GM12878 (cell line): Measurements from ENCODE around the gene IER2. TPM values are rescaled to one million over a fixed set of nuclear protein-coding genes. Genes with fewer than 3 reads are reported as not detected.

ENCODE experiments used
- ATAC-seq: fragments of 200-7000 bp; cut with Tn5 transposase; 3 replicates; pipeline ENCODE4 v1.9.1; 2020; ENCODE audit warnings: mild to moderate bottlenecking, moderate library complexity
- BruUV-seq: library from RNA; stranded (reverse); fragments of 400-500 nt; replicated peaks from 2 replicates; lab custom pipeline; 2021; lab: Mats Ljungman, UMichigan
- CTCF ChIA-PET: fragments of 300-600 bp; sonication (Branson Sonifier 250); formaldehyde crosslinking; extraction: SDS; loops from one replicate; lab custom pipeline; 2021; ENCODE audit warnings: inconsistent platforms; lab: Yijun Ruan, JAX
- POLR2A ChIA-PET: fragments of 350-600 bp; formaldehyde crosslinking; extraction: SDS; loops from one replicate; lab custom pipeline; 2021; ENCODE audit warnings: inconsistent platforms; lab: Charles Lee
- RAD21 ChIA-PET: fragments of 300-600 bp; sonication (Branson Sonifier 250); formaldehyde crosslinking; loops from one replicate; lab custom pipeline; 2023; ENCODE audit warnings: antibody characterized with exemption; ENCODE audit not compliant: unreplicated experiment; lab: Charles Lee
- SMC1A ChIA-PET: fragments of 300-600 bp; sonication (Branson Sonifier 250); formaldehyde crosslinking; loops from one replicate; lab custom pipeline; 2023; ENCODE audit not compliant: unreplicated experiment, uncharacterized antibody; lab: Charles Lee
- DNase-seq: peaks from one replicate; pipeline ENCODE4 v3.0.0-alpha.2; 2011; ENCODE audit warnings: low read depth, low spot score
- FAIRE-seq: peaks from 3 replicates; lab custom pipeline; 2011; peaks lifted over from hg19 to GRCh38; lab: Jason Lieb, UNC
- H2AFZ ChIP-seq: 2 replicates; pipeline ENCODE4 v1.6.0; 2011; ENCODE audit warnings: low read depth, low read length, control low read depth; ENCODE audit not compliant: control insufficient read depth
- H3K27ac ChIP-seq: 2 replicates; pipeline ENCODE4 v1.5.1; 2011; ENCODE audit warnings: control low read depth; ENCODE audit not compliant: control insufficient read depth, insufficient read depth
- H3K27me3 ChIP-seq, 2 experiments: replicated peaks in 1 of 2; 2 replicates each; pipeline versions ENCODE4 v1.6.0 to v1.6.1; 2011; ENCODE audit warnings: low read length in 1 of 2; ENCODE audit not compliant: control insufficient read depth in 2 of 2, insufficient read depth in 2 of 2
- H3K36me3 ChIP-seq, 2 experiments: 2 replicates each; pipeline ENCODE4 v1.5.1; 2011; ENCODE audit warnings: low read length in 1 of 2; ENCODE audit not compliant: control insufficient read depth in 2 of 2, insufficient read depth in 2 of 2
- H3K4me1 ChIP-seq: 2 replicates; pipeline ENCODE4 v1.6.1; 2011; ENCODE audit warnings: mild to moderate bottlenecking, low read length, moderate library complexity, mixed read lengths; ENCODE audit not compliant: control insufficient read depth, insufficient read depth
- H3K4me2 ChIP-seq: 2 replicates; pipeline ENCODE4 v1.6.0; 2011; ENCODE audit warnings: control low read depth; ENCODE audit not compliant: control insufficient read depth, insufficient read depth
- H3K4me3 ChIP-seq: fragments of 200-600 bp; sonication (generic); 2 replicates; pipeline ENCODE4 v1.5.1; 2016
- H3K79me2 ChIP-seq: 2 replicates; pipeline ENCODE4 v1.6.0; 2011; ENCODE audit warnings: low read length; ENCODE audit not compliant: control insufficient read depth, insufficient read depth
- H3K9ac ChIP-seq: 2 replicates; pipeline ENCODE4 v1.8.0; 2011; ENCODE audit warnings: low read length, control low read depth, mixed read lengths; ENCODE audit not compliant: control insufficient read depth, insufficient read depth
- H3K9me3 ChIP-seq: replicated peaks from 3 replicates; pipeline ENCODE4 v1.5.1; 2011; ENCODE audit warnings: mild to moderate bottlenecking, low read length; ENCODE audit not compliant: control insufficient read depth, insufficient read depth
- H4K20me1 ChIP-seq: 2 replicates; pipeline ENCODE4 v1.6.0; 2011; ENCODE audit not compliant: control insufficient read depth, insufficient read depth
- MEF2B ChIP-seq: fragments of 450-650 bp; IDR thresholded peaks from 2 replicates; pipeline ENCODE4 v1.6.1; 2018; ENCODE audit warnings: mild to moderate bottlenecking, moderate library complexity; ENCODE audit not compliant: partially characterized antibody, poor library complexity, severe bottlenecking
- MXI1 ChIP-seq: fragments of 150-350 bp; IDR thresholded peaks from 2 replicates; pipeline ENCODE4 v1.6.1; 2011; ENCODE audit warnings: low read depth, mild to moderate bottlenecking, inconsistent platforms, low read length, improper control_type of control experiment
- NFIC ChIP-seq: IDR thresholded peaks from 2 replicates; pipeline ENCODE4 v1.6.1; 2012; ENCODE audit warnings: low read depth, mild to moderate bottlenecking, inconsistent platforms, low read length, moderate library complexity
- PKNOX1 ChIP-seq: fragments of 450-650 bp; IDR thresholded peaks from 2 replicates; pipeline ENCODE4 v1.6.1; 2016; ENCODE audit warnings: mild to moderate bottlenecking
- RUNX3 ChIP-seq: IDR thresholded peaks from 2 replicates; pipeline ENCODE4 v1.6.1; 2012; ENCODE audit warnings: low read length, inconsistent platforms
- WGBS: methylation state at CpG from one replicate; pipeline ENCODE4 v1.1.6; 2016; ENCODE audit warnings: low lambda C conversion rate; ENCODE audit not compliant: insufficient replicate concordance, insufficient coverage; ENCODE audit errors: missing lambda C conversion rate; 5-methylcytosine and 5-hydroxymethylcytosine counted together
- in situ Hi-C: fragments of 300-500 bp; cut with MboI; formaldehyde crosslinking; loops from 9 replicates; pipeline ENCODE4 v1.14.3; 2018; ENCODE audit warnings: mixed read lengths
- intact Hi-C: fragments of 100-400 bp; cut with micrococcal nuclease; formaldehyde crosslinking; loops from one replicate; pipeline ENCODE4 v1.14.2; 2022; ENCODE audit not compliant: unreplicated experiment
- polyA plus RNA-seq, 11 experiments: library from polyadenylated mRNA; depleted of rRNA in 4 of 11; unstranded in 6 of 11; stranded (reverse) in 5 of 11; fragments of >200 nt; fragmentation: Nextera tagmentation in 4 of 11; fragmentation: Illumina TruSeq in 1 of 11; extraction: Ambion mirVana in 4 of 11; extraction: Trizol in 1 of 11; gene quantifications; 1 replicate in 1 of 11; 2 replicates in 10 of 11; pipeline versions ENCODE4 v1.2.1 to v1.2.3, GENCODE V29; 2011 to 2016; ENCODE audit warnings: inconsistent platforms in 2 of 11, missing spikeins in 2 of 11, low read depth in 1 of 11
- total RNA-seq, 4 experiments: library from RNA; depleted of rRNA in 3 of 4; stranded (reverse); fragments of >200 nt in 3 of 4; fragmentation: Illumina TruSeq in 1 of 4; extraction: Trizol in 1 of 4; gene quantifications; 2 replicates each; pipeline versions ENCODE4 v1.2.1 to v1.2.3, GENCODE V29; 2013 to 2021
- TF ChIP-seq, protein P1 (sequence below): IDR thresholded peaks from 2 replicates; pipeline ENCODE4 v1.6.1; 2011; ENCODE audit warnings: borderline replicate concordance, low read depth, mild to moderate bottlenecking, moderate library complexity, mixed read lengths, low read length; ENCODE audit not compliant: insufficient read depth; ENCODE audit errors: extremely low read length
- TF ChIP-seq, protein P2 (sequence below): IDR thresholded peaks from 2 replicates; pipeline ENCODE4 v1.6.1; 2011; ENCODE audit warnings: low read depth, low read length, improper control_type of control experiment, borderline replicate concordance
- TF ChIP-seq, protein P3 (sequence below): fragments of 450-650 bp; IDR thresholded peaks from 2 replicates; pipeline ENCODE4 v1.6.1; 2017; ENCODE audit warnings: borderline replicate concordance
- TF ChIP-seq, protein P4 (sequence below): IDR thresholded peaks from 2 replicates; pipeline ENCODE4 v1.6.1; 2012; ENCODE audit warnings: improper control_type of control experiment, low read depth, low read length; ENCODE audit not compliant: insufficient replicate concordance

IER2 gene
- total and polyA plus RNA-seq, 10 of the 15 experiments (the other 5 are each of a cell fraction or from before 2014, with no cell fraction given): 2.8 to 94.5 (median 24.9) TPM

DNA sequence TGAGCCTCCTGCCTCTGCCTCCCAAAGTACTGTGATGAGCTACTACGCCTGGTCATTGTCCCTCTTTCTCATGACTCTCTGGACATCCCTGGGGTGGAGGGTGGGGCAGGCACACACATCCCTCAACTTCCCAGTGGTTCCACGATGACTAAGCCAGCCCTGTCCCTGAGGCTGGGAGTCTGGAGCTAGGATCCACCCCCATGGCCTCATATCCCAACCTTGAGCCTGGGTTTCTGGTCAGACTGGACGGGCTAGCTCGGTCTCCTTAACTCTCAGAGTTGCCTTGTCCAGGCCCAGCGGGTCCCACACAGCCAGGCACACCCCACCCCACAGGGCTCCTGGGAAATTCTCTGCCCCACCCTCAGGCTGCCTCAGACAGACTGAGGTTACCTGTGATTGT is 19.6 kb downstream of the IER2 start:
- Histone ChIP-seq H4K20me1 (no peaks in the 10 kb centered on the region), H3K4me1 (peaks cover 37% of the 10 kb centered on the region), H3K79me2 (no peaks in the 10 kb centered on the region), H2AFZ (no peak overlapping the region), H3K27ac (no peak overlapping the region), H3K36me3 (no peaks in the 10 kb centered on the region), H3K4me2 (no peak overlapping the region), H3K9ac (no peak overlapping the region), H3K9me3 (no peaks in the 10 kb centered on the region), H3K27me3 (no peaks in the 10 kb centered on the region), H3K4me3 (no peak overlapping the region)
- ATAC-seq (no peak), FAIRE-seq (no peak), DNase-seq (no peak)
- in situ Hi-C loops: loop anchor here (10.0 to 25.0 kb wide), 2 partner anchors 845 to 1582 kb away; partner anchors contain the start of genes ACP5 and ZNF627
- POLR2A ChIA-PET: interaction anchor here (1.0 to 5.2 kb wide), 4 partner anchors 11 to 93 kb away, joined by 3 to 34 read pairs (median 10); partner anchors contain the start of gene NACC1
- CTCF ChIA-PET: interaction anchor here (1.1 to 3.3 kb wide), 4 partner anchors 10 to 23 kb away, joined by 3 to 14 read pairs (median 4); no protein-coding TSS in a partner anchor
- RAD21 ChIA-PET: interaction anchor here (0.7 to 1.5 kb wide), 2 partner anchors 18 to 24 kb away, joined by 3 to 4 read pairs; no protein-coding TSS in a partner anchor
- SMC1A ChIA-PET: interaction anchor here (1.2 to 5.8 kb wide), 3 partner anchors 12 to 25 kb away, joined by 3 to 37 read pairs (median 14); no protein-coding TSS in a partner anchor
- intact Hi-C loops: no loop called here
- 85% methylated on average over 5 of the region's 5 CpGs for WGBS
- BruUV-seq: no TSS peak
- TF ChIP-seq RUNX3 (no peak), PKNOX1 (no peak), MEF2B (no peak), NFIC (no peak), MXI1 (no peak)
- TF ChIP-seq, protein P1, sequence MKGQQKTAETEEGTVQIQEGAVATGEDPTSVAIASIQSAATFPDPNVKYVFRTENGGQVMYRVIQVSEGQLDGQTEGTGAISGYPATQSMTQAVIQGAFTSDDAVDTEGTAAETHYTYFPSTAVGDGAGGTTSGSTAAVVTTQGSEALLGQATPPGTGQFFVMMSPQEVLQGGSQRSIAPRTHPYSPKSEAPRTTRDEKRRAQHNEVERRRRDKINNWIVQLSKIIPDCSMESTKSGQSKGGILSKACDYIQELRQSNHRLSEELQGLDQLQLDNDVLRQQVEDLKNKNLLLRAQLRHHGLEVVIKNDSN: no peak
- TF ChIP-seq, protein P2, sequence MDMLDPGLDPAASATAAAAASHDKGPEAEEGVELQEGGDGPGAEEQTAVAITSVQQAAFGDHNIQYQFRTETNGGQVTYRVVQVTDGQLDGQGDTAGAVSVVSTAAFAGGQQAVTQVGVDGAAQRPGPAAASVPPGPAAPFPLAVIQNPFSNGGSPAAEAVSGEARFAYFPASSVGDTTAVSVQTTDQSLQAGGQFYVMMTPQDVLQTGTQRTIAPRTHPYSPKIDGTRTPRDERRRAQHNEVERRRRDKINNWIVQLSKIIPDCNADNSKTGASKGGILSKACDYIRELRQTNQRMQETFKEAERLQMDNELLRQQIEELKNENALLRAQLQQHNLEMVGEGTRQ: no peak
- TF ChIP-seq, protein P3, sequence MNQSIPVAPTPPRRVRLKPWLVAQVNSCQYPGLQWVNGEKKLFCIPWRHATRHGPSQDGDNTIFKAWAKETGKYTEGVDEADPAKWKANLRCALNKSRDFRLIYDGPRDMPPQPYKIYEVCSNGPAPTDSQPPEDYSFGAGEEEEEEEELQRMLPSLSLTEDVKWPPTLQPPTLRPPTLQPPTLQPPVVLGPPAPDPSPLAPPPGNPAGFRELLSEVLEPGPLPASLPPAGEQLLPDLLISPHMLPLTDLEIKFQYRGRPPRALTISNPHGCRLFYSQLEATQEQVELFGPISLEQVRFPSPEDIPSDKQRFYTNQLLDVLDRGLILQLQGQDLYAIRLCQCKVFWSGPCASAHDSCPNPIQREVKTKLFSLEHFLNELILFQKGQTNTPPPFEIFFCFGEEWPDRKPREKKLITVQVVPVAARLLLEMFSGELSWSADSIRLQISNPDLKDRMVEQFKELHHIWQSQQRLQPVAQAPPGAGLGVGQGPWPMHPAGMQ: no peak
- TF ChIP-seq, protein P4, sequence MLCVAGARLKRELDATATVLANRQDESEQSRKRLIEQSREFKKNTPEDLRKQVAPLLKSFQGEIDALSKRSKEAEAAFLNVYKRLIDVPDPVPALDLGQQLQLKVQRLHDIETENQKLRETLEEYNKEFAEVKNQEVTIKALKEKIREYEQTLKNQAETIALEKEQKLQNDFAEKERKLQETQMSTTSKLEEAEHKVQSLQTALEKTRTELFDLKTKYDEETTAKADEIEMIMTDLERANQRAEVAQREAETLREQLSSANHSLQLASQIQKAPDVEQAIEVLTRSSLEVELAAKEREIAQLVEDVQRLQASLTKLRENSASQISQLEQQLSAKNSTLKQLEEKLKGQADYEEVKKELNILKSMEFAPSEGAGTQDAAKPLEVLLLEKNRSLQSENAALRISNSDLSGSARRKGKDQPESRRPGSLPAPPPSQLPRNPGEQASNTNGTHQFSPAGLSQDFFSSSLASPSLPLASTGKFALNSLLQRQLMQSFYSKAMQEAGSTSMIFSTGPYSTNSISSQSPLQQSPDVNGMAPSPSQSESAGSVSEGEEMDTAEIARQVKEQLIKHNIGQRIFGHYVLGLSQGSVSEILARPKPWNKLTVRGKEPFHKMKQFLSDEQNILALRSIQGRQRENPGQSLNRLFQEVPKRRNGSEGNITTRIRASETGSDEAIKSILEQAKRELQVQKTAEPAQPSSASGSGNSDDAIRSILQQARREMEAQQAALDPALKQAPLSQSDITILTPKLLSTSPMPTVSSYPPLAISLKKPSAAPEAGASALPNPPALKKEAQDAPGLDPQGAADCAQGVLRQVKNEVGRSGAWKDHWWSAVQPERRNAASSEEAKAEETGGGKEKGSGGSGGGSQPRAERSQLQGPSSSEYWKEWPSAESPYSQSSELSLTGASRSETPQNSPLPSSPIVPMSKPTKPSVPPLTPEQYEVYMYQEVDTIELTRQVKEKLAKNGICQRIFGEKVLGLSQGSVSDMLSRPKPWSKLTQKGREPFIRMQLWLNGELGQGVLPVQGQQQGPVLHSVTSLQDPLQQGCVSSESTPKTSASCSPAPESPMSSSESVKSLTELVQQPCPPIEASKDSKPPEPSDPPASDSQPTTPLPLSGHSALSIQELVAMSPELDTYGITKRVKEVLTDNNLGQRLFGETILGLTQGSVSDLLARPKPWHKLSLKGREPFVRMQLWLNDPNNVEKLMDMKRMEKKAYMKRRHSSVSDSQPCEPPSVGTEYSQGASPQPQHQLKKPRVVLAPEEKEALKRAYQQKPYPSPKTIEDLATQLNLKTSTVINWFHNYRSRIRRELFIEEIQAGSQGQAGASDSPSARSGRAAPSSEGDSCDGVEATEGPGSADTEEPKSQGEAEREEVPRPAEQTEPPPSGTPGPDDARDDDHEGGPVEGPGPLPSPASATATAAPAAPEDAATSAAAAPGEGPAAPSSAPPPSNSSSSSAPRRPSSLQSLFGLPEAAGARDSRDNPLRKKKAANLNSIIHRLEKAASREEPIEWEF: no peak
